Measurements from ENCODE around the gene PCDH9.

Gene PCDH9

GRCh38 chr13:67228031-67228430 lies 2.1 kb downstream of the PCDH9 start:
- H4K8ac ChIP-seq (ENCODE audit: low read depth, low read length): no peak overlapping the region
- no peak for DNase-seq

GRCh38 chr13:67227131-67227983 lies 2.8 kb downstream of the PCDH9 start:
- no peak overlapping the region for H3K4ac ChIP-seq (ENCODE audit: low read depth, low read length)
- H3K4me1 ChIP-seq (ENCODE audit: control insufficient read depth in 1 of 2, insufficient read depth in 2 of 2, low read length in 2 of 2): peaks cover 2% of the 10 kb centered on the region in 2 experiments
- H3K9me3 ChIP-seq (ENCODE audit: insufficient read depth, low read depth, low read length): no peaks in the 10 kb centered on the region
- no peak overlapping the region for H2BK120ac ChIP-seq (ENCODE audit: insufficient read depth, low read length, poor library complexity)
- H2AK5ac ChIP-seq (ENCODE audit: low read length): no peak overlapping the region
- H3K36me3 ChIP-seq (ENCODE audit: control insufficient read depth in 1 of 2, insufficient read depth in 2 of 2, low read length in 2 of 2): no peaks in the 10 kb centered on the region
- no peak overlapping the region for H3K14ac ChIP-seq (ENCODE audit: low read length)
- H3K4me2 ChIP-seq (ENCODE audit: low read length): no peak overlapping the region
- no peak overlapping the region for H2BK12ac ChIP-seq (ENCODE audit: low read length)
- H3K4me3 ChIP-seq (ENCODE audit: low read depth, low read length): no peak overlapping the region
- peaks cover 6% of the 10 kb centered on the region for H3K79me2 ChIP-seq (ENCODE audit: control insufficient read depth, insufficient read depth, low read length, poor library complexity)
- H4K12ac ChIP-seq (ENCODE audit: low read depth, low read length): no peak overlapping the region
- H4K91ac ChIP-seq (ENCODE audit: low read depth, low read length): no peak overlapping the region
- H3K27ac ChIP-seq (ENCODE audit: low read depth, low read length): no peak overlapping the region
- no peak overlapping the region for H4K8ac ChIP-seq (ENCODE audit: low read depth, low read length)
- no peak overlapping the region for H2AFZ ChIP-seq (ENCODE audit: insufficient read depth, low read length, poor library complexity)
- DNase-seq: no peak
- H2BK5ac ChIP-seq (ENCODE audit: low read depth, low read length, poor library complexity): no peak overlapping the region
- no peaks in the 10 kb centered on the region for H3K27me3 ChIP-seq (ENCODE audit: insufficient read depth, low read length)
- no peak overlapping the region for H3K23ac ChIP-seq (ENCODE audit: low read length)
- WGBS (ENCODE audit: extremely low coverage, insufficient coverage, insufficient read length): no CpG with 5 or more reads among the region's 12 CpGs
- H3K18ac ChIP-seq (ENCODE audit: low read length): no peak overlapping the region
- H3K79me1 ChIP-seq (ENCODE audit: low read length): peaks cover 7% of the 10 kb centered on the region
- peak overlapping the region; percentile 12 for H3K9ac ChIP-seq (ENCODE audit: low read length)

More at GRCh38 chr13:67228031-67228430, 2.1 kb downstream of the PCDH9 start:
- Histone ChIP-seq H3K27ac (ENCODE audit: low read depth, low read length) (no peak overlapping the region), H3K4ac (ENCODE audit: low read depth, low read length) (no peak overlapping the region), H4K12ac (ENCODE audit: low read depth, low read length) (no peak overlapping the region), H3K79me1 (ENCODE audit: low read length) (peaks cover 7% of the 10 kb centered on the region), H4K91ac (ENCODE audit: low read depth, low read length) (no peak overlapping the region), H3K9ac (ENCODE audit: low read length) (no peak overlapping the region), H3K4me3 (ENCODE audit: low read depth, low read length) (no peak overlapping the region), H2BK120ac (ENCODE audit: insufficient read depth, low read length, poor library complexity) (no peak overlapping the region), H3K18ac (ENCODE audit: low read length) (no peak overlapping the region), H3K79me2 (ENCODE audit: control insufficient read depth, insufficient read depth, low read length, poor library complexity) (peaks cover 6% of the 10 kb centered on the region), H2BK12ac (ENCODE audit: low read length) (no peak overlapping the region), H3K4me1 (ENCODE audit: control insufficient read depth in 1 of 2, insufficient read depth in 2 of 2, low read length in 2 of 2) (peaks cover 2% of the 10 kb centered on the region in 2 experiments), H2AK5ac (ENCODE audit: low read length) (no peak overlapping the region), H3K23ac (ENCODE audit: low read length) (no peak overlapping the region), H3K9me3 (ENCODE audit: insufficient read depth, low read depth, low read length) (no peaks in the 10 kb centered on the region), H2BK5ac (ENCODE audit: low read depth, low read length, poor library complexity) (no peak overlapping the region), H3K27me3 (ENCODE audit: insufficient read depth, low read length) (no peaks in the 10 kb centered on the region), H2AFZ (ENCODE audit: insufficient read depth, low read length, poor library complexity) (no peak overlapping the region), H3K4me2 (ENCODE audit: low read length) (peak overlapping the region; percentile 13), H3K14ac (ENCODE audit: low read length) (no peak overlapping the region), H3K36me3 (ENCODE audit: control insufficient read depth in 1 of 2, insufficient read depth in 2 of 2, low read length in 2 of 2) (no peaks in the 10 kb centered on the region)
- no CpG with 5 or more reads among the region's 3 CpGs for WGBS (ENCODE audit: extremely low coverage, insufficient coverage, insufficient read length)

DNA sequence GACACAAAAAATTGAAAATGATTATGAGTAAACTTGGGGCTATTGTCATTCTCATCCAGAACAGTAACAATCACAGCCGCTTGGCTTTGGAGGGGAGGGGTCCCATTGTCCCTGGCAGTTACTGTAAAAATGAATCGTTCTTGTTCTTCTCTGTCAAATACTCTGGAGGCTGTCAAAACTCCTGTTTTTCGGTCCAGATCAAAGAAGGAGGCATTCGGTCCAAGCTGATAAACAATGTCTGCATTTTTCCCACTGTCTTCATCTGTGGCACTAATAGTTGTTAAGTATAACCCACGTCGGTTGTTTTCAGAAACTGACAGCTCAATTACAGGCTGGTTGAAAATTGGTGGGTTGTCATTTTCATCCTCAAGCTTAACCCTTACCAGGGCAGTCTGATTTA lies 3.4 kb downstream of the PCDH9 start:
- no peak for DNase-seq
- no peak overlapping the region for H4K91ac ChIP-seq (ENCODE audit: low read depth, low read length)
- H3K23ac ChIP-seq (ENCODE audit: low read length): no peak overlapping the region
- no peaks in the 10 kb centered on the region for H3K9me3 ChIP-seq (ENCODE audit: insufficient read depth, low read depth, low read length)
- no peaks in the 10 kb centered on the region for H3K36me3 ChIP-seq (ENCODE audit: control insufficient read depth in 1 of 2, insufficient read depth in 2 of 2, low read length in 2 of 2)
- H2AFZ ChIP-seq (ENCODE audit: insufficient read depth, low read length, poor library complexity): no peak overlapping the region
- H3K4me2 ChIP-seq (ENCODE audit: low read length): no peak overlapping the region
- H4K8ac ChIP-seq (ENCODE audit: low read depth, low read length): no peak overlapping the region
- no peak overlapping the region for H2BK12ac ChIP-seq (ENCODE audit: low read length)
- no peak overlapping the region for H3K4ac ChIP-seq (ENCODE audit: low read depth, low read length)
- H3K27ac ChIP-seq (ENCODE audit: low read depth, low read length): no peak overlapping the region
- H2AK5ac ChIP-seq (ENCODE audit: low read length): no peak overlapping the region
- H3K27me3 ChIP-seq (ENCODE audit: insufficient read depth, low read length): no peaks in the 10 kb centered on the region
- no peak overlapping the region for H2BK120ac ChIP-seq (ENCODE audit: insufficient read depth, low read length, poor library complexity)
- peaks cover 6% of the 10 kb centered on the region for H3K79me2 ChIP-seq (ENCODE audit: control insufficient read depth, insufficient read depth, low read length, poor library complexity)
- H2BK5ac ChIP-seq (ENCODE audit: low read depth, low read length, poor library complexity): no peak overlapping the region
- peaks cover 7% of the 10 kb centered on the region for H3K79me1 ChIP-seq (ENCODE audit: low read length)
- no peak overlapping the region for H3K14ac ChIP-seq (ENCODE audit: low read length)
- H4K12ac ChIP-seq (ENCODE audit: low read depth, low read length): no peak overlapping the region
- no peak overlapping the region for H3K4me3 ChIP-seq (ENCODE audit: low read depth, low read length)
- WGBS (ENCODE audit: extremely low coverage, insufficient coverage, insufficient read length): no CpG with 5 or more reads among the region's 6 CpGs
- no peak overlapping the region for H3K18ac ChIP-seq (ENCODE audit: low read length)
- H3K9ac ChIP-seq (ENCODE audit: low read length): no peak overlapping the region
- peaks cover 2% of the 10 kb centered on the region in 2 experiments for H3K4me1 ChIP-seq (ENCODE audit: control insufficient read depth in 1 of 2, insufficient read depth in 2 of 2, low read length in 2 of 2)

DNA sequence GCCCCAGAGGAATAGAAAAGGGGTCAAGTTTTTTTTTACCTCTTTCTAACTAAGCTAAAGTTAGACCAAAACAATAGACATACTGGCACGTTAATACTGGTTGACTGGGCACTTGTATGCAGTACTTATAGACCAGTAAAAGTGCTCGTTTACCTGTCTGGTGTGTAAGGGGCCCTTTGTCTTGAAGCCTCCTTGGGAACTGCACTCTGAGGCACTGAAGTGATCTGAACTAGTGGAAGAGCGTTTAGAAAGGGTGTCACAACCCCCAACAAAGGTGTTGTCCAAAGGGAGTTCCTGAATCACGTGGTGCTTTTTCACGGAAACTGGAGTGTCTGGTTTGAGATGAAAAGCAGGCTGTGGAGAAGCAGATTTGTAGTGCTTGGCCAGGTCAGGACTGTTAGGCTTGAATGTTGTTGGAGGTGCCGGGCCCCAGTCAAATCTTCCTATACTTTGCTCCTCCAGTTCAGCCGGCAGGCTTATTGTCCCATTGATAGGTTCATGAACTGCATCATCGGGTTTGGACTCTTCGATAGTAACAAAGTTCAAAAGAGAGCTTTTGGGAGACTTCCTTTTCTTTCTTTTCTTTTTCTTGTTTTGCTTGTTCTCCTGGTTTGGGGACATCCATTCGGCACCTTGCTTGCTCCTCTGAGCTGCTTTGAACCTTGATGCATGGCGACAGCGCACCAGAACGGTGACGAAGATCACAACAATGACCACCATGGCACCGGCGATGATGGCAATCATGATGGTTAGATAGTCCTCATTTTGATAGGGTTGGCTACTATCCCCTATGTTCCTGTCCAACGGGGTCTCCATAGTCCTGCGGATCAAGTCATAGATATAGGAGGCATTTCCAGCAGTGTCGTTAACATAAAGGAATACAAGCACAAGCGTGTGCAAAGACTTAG lies 4.6 kb downstream of the PCDH9 start:
- Histone ChIP-seq H3K18ac (ENCODE audit: low read length) (no peak overlapping the region), H3K23ac (ENCODE audit: low read length) (no peak overlapping the region), H3K27me3 (ENCODE audit: insufficient read depth, low read length) (no peaks in the 10 kb centered on the region), H3K79me1 (ENCODE audit: low read length) (peaks cover under 1% of the 10 kb centered on the region), H2BK12ac (ENCODE audit: low read length) (no peak overlapping the region), H4K8ac (ENCODE audit: low read depth, low read length) (no peak overlapping the region), H3K27ac (ENCODE audit: low read depth, low read length) (no peak overlapping the region), H3K79me2 (ENCODE audit: control insufficient read depth, insufficient read depth, low read length, poor library complexity) (peaks cover under 1% of the 10 kb centered on the region), H4K12ac (ENCODE audit: low read depth, low read length) (no peak overlapping the region), H3K4me2 (ENCODE audit: low read length) (no peak overlapping the region), H2BK5ac (ENCODE audit: low read depth, low read length, poor library complexity) (no peak overlapping the region), H3K4me1 (ENCODE audit: control insufficient read depth in 1 of 2, insufficient read depth in 2 of 2, low read length in 2 of 2) (peaks cover 2% of the 10 kb centered on the region in 2 experiments), H3K9me3 (ENCODE audit: insufficient read depth, low read depth, low read length) (no peaks in the 10 kb centered on the region), H3K9ac (ENCODE audit: low read length) (no peak overlapping the region), H2AFZ (ENCODE audit: insufficient read depth, low read length, poor library complexity) (no peak overlapping the region), H2AK5ac (ENCODE audit: low read length) (no peak overlapping the region), H3K14ac (ENCODE audit: low read length) (no peak overlapping the region), H3K4me3 (ENCODE audit: low read depth, low read length) (no peak overlapping the region), H3K4ac (ENCODE audit: low read depth, low read length) (no peak overlapping the region), H4K91ac (ENCODE audit: low read depth, low read length) (no peak overlapping the region), H3K36me3 (ENCODE audit: control insufficient read depth in 1 of 2, insufficient read depth in 2 of 2, low read length in 2 of 2) (no peaks in the 10 kb centered on the region), H2BK120ac (ENCODE audit: insufficient read depth, low read length, poor library complexity) (no peak overlapping the region)
- DNase-seq: no peak
- no CpG with 5 or more reads among the region's 20 CpGs for WGBS (ENCODE audit: extremely low coverage, insufficient coverage, insufficient read length)

All from trophoblast cell (in vitro differentiated cells and primary cell).